Measurements from ENCODE around the gene ZNF503.
A peak's percentile ranks its signal among the peaks of the same experiment; 100 is the strongest.

The ZNF503 gene

GRCh38 chr10:75406462-75407223 lies 5.1 kb upstream of the ZNF503 start:
- no peak for DNase-seq

GRCh38 chr10:75405598-75406461 lies 4.3 kb upstream of the ZNF503 start:
- no peak for DNase-seq

- DNase-seq, result no peak
Measured at GRCh38 chr10:75404815-75405597, 3.4 kb upstream of the ZNF503 start.

- peak; percentile 58 for DNase-seq
Measured at GRCh38 chr10:75403939-75404814, 2.6 kb upstream of the ZNF503 start.

- peak; percentile 63 for DNase-seq
Measured at GRCh38 chr10:75403144-75403938, 1.8 kb upstream of the ZNF503 start.

- peak; percentile 87 for DNase-seq
Measured at GRCh38 chr10:75402486-75403143, 1.1 kb upstream of the ZNF503 start.

- no peak for DNase-seq
Measured at GRCh38 chr10:75400771-75401568, 594 bp downstream of the ZNF503 start.

- DNase-seq, result peak; percentile 46
Measured at GRCh38 chr10:75400163-75400770, 1.3 kb downstream of the ZNF503 start.

- DNase-seq, result peak; percentile 46
Measured at GRCh38 chr10:75399461-75400162, 2.0 kb downstream of the ZNF503 start.

GRCh38 chr10:75398692-75399460 lies 2.7 kb downstream of the ZNF503 start:
- DNase-seq, result no peak

- DNase-seq, result no peak
Measured at GRCh38 chr10:75398200-75398691, 3.3 kb downstream of the ZNF503 start.

GRCh38 chr10:75397496-75398199 lies 3.9 kb downstream of the ZNF503 start:
- DNase-seq, result no peak

- DNase-seq, result no peak
Measured at GRCh38 chr10:75396631-75397495, 4.7 kb downstream of the ZNF503 start.

- DNase-seq, result no peak
Measured at GRCh38 chr10:75395932-75396630, 5.5 kb downstream of the ZNF503 start.

All from NCI-H2171 treated with DMSO at 0.1 percent for 48 hours (cell line).